Right kidney (tissue), 1 donor: ENCODE data around the gene SLC38A3.
"Not testable (repeated sequence)": the region's sequence is repeated elsewhere in the genome, so short reads cannot be mapped to it uniquely, and the experiment has no call there.

Experiments used
- DNase-seq: peaks from one replicate; pipeline ENCODE4 v3.0.0-alpha.2; 2016

The SLC38A3 gene

DNA sequence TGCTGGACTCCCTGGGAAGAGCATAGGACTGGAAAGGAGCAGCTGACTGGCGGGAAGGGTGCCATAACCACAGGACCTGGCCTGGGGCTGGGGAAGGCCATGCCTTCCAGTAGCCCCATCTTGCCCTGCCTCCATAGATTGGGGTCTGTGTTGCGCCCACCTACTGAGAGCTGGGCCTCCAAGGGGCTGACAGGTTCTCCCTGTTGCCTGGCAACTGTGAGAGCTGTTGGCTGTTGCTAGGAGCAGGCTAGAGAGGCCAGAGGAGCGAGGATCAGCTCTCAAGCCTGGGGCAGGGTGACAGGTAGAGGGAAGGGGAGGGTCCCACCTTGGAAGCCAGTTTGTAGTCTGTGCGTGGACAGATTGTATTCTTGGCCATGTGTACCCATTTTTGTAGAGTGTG is 28.1 kb downstream of the SLC38A3 start:
- no peak for DNase-seq

GRCh38 chr3:50235716-50236483 is 30.8 kb downstream of the SLC38A3 start, which contains the start of gene GNAI2:
Gene GNAI2 (plus strand): TSS chr3:50236204. CDS start chr3:50236336, 132 bp downstream.
- peak; percentile 90 for DNase-seq

DNA sequence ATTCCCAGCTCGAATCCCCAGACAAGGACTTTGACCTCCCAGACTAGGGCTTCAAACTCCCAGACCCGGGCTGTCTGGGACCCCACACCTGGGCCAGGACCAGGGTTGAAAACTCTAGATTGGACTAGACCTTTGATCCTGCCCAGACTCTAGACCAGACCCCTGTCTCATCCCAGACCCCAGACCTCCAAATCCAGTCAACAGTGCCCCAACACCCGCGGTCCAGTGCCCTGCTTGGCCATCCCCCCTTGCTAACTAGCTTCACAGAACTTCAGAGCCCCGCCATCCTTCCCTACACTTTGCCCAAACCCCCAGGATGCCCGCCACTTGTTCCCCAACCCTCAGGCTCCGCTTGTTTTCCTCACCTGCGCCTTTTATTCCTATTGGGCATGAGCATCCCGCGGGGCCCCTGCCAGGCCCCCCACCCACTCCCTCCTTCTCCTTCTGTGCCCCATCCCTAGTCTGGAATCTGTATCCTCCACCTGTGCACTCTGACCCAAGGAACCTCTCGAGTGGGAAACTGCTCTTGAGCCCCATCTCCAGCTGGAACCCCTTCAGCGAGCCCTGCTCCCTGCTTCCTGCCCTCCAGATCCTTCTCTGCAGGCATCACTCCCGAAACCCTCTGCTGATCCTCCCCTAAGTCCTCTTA is 31.5 kb downstream of the SLC38A3 start:
- peak; percentile 54 for DNase-seq

DNA sequence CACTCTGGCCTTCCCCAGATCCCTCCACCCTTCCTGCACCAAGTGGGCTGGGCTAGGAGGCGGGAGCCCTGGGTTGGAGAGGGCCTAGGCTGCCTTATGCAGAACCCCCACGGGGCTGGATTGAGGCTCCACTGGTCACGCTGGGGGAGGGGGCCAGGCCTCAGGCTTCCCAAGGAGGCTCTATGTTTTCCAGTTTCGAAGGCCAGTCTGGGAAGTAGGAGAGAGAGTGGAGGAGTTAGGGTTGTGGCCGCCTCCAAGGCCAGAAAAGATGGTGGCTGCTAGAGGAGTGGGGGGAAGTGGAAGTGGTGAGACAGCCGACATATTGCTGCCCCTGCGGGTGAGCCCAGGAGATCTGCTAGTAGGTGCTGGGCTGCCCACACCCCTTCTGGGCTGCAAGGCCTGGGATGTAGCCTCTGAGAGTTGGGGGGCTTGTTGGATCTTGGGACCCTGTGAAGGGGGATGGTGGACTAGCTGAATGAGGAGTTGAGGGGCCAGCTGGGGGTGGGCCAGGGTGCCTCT is 32.1 kb downstream of the SLC38A3 start:
- peak; percentile 52 for DNase-seq

DNA sequence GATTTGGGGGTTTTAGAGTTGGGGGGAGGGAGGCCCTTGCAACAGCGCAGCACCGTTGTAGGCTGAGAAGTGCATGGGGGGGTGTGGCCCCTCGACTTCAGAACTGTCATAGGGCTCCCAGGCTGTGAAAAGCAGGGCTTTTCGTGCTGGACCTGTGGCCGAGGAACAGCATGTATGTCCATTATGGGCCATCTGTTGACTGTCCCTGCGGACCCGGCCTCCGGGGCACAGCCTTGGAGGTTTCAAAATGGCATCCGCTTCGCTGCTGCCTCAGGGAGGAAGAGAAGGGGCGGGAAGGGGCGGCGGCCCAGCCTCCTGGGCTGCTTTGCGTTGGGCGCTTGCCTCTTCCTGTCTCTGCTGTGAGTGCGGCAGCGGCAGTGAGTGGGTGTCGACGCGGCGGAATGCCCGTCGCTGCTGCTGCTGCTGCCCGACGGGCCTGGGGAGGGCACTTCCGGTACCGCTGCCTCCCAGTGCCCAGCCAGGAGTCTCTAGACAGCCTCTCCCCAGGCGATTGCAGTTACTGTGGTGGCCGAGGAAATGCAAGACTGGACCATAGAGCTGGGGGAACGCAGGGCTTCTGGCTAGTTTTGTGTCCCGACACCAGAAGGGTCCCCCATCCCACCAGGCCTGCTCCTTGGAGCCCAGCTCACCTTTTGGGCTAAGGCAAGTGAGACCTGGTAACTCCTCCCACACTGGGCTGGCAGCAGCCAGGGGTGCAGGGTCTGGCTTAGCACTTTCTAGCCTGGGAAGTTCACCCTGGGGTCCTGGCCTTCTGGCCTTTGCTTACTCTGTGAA is 32.9 kb downstream of the SLC38A3 start:
- DNase-seq: peak; percentile 76

- DNase-seq: no peak
Measured at GRCh38 chr3:50238549-50239026, 33.5 kb downstream of the SLC38A3 start.

DNA sequence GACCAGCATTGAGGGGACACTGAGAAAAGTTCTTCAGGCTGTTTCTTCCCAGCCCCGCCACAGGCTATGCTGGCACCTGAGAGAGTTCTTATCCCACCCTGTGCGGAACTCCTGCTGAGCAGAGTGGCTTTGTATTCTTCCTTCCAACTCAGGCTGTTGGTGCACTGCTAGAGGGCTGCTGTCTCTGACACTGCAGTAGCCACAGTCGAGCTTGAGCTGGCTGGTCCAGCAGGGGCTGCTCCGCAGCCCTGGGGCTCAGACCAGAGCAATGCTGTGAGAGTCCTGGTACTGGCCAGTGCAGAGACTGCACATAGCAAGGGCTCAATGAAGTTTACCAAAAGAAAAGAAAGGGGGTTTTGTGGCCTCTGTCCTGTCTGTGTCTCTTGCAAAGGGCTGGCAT is 34.6 kb downstream of the SLC38A3 start:
- no peak for DNase-seq

DNA sequence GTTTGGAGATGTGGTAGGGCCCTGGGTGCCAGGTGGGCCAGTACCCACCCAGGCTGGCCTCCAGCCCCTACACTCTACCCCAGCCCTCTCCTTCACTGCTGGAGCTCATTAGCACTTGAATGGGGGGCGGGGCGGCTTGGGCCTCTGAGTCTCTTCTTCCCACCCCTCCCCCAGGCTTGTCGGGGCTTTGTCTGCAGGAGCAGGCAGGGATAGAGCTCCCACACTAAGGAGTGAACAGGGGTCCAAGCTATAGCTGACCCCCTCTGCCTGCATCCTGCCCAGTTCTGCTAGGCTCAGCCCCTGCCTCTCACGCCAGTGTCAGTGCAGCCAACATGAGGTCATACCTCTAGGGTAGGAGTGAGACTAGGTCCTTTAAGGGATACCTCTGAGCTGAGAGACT is 36.1 kb downstream of the SLC38A3 start:
- no peak for DNase-seq

DNA sequence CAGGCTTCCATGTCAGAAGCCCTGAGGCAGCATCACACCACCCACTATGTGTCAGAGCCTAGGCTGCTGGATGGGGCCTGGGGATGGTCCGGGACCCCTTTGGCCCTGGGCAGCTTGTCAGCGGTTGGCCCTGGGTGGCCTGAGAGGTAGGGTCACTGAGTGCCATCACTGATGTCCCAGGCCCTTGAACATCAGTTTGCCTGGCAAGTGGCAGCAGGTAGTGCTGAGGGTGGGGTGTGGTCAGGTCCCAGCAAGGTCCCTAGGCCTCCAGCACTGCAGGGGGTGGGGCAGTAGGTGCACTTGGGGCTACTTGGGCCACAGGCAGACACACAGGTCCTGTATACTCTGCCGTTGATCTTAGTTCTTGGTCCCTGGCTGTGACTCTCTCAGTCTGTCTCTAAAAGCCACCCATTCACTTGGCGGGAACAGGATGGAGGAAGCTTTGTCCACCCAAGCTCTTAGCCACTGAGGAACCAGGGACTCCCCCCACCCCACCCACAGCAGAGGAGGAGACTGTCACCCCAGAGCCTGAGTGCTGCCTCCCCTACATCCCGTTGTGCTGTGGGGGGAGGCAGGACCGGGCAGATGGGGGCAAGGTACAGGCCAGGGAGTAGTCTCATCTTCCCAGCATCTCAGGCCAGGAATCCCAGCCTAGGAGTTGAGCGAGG is 36.8 kb downstream of the SLC38A3 start:
- DNase-seq: no peak

- no peak for DNase-seq
Measured at GRCh38 chr3:50242381-50242770, 37.3 kb downstream of the SLC38A3 start.

DNA sequence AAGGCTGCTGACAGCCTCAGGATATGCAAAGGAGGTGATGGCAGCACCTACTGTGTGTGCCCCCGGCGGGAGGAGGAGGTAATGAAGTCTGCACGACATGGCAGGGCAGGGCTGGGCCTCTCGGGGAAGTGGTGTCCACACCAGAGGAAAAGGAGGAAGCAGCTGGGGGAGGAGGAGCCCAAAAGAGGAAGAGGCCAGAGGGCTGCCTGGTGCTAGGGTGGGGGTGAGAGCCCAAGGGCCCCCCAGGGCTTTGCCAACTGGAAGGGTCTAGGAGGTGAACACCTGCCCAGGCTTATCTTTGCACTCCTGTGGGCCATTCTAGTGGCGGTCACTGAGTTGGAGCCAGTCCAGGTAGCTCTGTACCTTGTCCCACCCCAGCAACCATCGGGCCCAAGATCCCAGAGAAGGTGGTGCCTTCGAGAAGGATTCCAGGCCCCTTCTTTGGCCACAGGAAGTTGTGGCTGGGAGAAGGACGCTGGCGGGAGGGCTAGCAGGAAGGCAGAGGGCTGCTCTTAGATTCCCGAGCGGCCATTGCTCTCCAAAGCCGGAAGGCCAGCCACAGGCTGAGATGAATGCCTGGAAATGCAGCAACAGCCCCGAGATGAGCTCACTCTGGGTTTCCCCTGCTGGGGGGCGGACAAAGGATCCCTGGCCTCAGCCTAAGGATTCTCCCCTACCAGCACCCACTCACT is 37.9 kb downstream of the SLC38A3 start:
- no peak for DNase-seq

GRCh38 chr3:50243543-50243895 is 38.4 kb downstream of the SLC38A3 start:
- no peak for DNase-seq

DNA sequence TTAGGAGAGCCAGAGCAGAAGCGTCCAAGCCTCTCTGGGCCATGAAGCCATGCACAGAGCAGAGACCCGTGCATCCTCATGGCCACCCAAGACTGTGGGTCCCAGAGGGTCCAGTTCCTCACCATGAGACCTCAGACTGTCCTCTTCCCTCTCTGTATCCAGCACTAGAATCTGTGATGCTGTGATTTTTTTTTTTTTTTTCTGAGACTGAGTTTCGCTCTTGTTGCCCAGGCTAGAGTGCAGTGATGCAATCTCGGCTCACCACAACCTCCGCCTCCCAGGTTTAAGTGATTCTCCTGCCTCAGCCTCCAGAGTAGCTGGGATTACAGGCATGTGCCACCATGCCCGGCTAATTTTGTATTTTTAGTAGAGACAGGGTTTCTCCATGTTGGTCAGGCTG is 39.7 kb downstream of the SLC38A3 start:
- not testable (repeated sequence) for DNase-seq

DNA sequence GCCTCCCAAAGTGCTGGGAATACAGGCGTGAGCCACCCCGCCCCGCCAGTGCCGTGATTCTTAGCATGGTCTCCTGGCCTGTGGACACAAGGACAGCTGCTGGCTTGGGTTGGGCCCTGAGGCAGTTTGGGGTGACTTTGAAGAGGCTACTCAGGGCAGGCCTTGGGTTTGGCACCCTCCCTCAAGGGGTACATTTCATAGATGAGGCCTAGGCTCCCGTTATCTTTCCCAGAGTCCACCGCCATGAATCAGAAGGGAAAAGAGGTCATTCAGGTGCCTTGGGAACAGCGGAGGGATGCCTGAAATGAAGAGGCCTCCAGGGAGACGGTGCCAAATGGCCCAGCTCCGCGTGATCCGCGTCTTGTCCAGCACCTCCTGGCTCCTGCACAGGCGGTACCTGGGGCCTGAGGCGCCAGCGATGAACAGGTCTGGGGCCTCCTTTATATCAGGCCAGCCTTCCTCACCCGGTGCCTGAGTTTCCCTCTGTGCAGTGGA is 40.2 kb downstream of the SLC38A3 start:
- DNase-seq: no peak

DNA sequence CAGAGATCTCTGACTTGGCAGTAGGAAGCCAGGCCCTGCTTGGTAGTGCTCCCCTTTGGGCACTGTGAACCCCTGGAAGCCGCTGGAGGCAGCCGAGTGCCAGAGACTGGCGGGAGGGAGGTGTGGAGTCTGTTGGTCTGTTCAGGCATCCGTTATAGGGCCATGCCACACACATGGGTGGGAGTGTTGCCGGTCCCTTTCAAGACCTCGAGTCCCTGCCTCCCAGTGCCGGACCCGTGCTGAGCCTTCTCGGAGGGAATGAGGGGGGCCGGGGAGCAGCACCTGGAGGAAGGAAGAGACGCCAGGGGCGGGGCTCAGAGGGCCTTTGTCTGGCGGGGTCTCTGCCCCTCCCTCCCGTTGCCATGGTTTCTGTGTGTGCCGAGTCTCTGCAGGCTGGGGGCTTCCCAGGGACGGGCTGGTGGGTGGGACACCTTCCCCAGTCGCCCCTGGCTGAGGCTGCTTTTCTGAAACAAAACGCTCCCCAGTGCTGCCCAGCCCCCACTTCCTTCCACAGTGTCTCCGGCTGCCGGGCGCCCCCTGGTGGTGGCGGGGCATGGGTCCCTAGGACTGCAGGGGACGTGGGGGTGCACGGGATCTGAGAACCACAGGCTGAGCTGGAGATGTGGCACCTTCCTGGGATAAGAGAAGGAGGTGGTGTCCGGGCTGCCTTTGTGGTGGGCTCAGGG is 40.9 kb downstream of the SLC38A3 start:
- peak; percentile 87 for DNase-seq

- DNase-seq: no peak
Measured at GRCh38 chr3:50246517-50246954, 41.5 kb downstream of the SLC38A3 start.

DNA sequence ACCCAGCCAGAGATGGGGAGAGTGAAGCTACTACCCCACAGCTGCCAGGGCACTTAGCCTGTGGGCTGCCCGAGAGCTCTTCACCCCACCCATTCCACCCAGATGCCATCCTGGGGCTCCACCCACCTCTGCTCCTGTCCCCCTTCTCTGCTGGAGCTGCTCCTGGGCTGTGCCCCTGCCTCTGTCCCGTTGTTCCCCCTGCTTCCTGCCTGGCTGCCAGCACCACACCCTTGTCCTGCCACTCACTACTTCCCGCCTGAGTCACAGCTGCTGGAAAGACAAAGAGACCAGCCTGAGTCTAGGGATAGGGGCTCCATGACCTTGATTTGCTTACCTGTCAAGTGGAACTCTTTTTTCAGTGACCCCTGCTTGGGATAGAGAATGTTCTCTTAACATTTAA is 43.3 kb downstream of the SLC38A3 start:
- DNase-seq: no peak

DNA sequence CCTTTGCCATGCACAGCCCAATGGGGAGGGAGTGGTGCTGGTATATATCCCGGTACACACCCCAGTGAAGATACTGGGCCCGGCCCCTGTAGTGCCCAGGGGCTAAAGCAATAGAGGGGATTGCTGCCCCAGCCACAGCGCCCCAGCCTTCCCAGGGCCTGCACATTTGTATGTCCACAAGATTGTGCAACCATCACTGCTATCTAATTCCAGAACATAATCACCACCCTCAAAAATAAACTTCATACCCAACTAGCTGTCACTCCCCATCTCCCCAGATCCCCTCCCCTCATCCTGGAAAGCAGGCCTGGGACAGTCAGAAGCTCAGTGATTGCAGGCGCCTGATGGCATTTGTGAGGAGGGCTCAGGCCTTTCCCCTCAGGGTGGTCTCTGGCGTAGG is 44.4 kb downstream of the SLC38A3 start:
- DNase-seq: no peak

DNA sequence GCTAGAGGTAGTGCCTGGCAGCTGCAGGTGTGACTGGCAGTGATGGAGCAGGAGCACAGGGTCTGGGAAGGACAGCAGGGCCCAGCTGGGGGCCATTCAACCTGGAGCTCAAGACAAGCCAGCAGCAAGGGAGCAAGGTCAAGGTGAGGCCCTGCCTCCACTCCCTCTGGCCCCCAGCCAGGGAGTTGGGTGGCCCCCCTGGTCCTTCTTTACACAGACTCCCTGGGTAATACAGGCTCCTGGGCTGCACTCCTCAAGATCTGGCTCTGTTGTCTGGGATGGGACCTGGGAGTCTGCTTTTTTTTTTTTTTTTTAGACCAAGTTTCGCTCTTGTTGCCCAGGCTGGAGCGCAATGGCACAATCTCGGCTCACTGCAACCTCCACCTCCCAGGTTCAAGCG is 45.4 kb downstream of the SLC38A3 start:
- no peak for DNase-seq

DNA sequence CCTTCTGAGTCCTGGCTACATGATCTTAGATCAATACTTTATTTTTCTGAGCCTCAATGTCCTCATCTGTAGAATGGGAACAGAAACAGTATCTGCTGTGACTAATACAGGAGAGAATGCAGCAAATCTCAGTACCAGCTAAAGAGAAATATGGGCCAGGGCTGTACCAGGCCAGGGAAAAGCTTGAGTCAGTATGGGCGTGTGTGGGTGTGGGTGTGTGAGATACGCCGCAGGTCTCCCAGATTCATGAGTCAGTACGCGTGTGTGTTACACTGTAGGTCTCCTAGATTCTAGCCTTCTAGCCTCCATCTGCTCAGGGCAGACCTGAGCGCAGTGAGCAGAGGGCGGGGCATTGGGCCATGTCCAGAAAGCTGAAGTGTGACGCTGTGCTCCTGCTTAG is 46.1 kb downstream of the SLC38A3 start:
- DNase-seq: no peak
